ENCODE results near the gene MROH8.

The MROH8 gene

DNA sequence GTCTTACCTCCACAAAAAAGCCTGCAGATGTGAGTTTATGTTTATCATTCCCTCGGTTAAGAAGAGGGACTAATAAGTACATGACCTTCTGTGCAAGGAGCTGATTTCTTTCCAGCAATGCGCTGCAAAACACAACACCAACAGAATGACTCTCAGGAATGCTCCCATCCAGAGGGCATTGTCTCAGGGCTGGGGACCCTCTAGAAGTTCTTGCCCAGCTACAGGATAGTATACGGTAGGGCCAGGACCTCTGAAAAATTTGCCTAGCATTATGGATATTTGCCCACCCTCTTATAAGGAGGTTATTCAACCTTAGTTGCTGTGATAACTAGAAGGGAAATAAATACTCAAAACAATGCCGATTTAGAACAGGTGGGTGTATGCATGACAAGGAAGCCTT is 58.9 kb downstream of the MROH8 start:
- TF ChIP-seq, protein P1, sequence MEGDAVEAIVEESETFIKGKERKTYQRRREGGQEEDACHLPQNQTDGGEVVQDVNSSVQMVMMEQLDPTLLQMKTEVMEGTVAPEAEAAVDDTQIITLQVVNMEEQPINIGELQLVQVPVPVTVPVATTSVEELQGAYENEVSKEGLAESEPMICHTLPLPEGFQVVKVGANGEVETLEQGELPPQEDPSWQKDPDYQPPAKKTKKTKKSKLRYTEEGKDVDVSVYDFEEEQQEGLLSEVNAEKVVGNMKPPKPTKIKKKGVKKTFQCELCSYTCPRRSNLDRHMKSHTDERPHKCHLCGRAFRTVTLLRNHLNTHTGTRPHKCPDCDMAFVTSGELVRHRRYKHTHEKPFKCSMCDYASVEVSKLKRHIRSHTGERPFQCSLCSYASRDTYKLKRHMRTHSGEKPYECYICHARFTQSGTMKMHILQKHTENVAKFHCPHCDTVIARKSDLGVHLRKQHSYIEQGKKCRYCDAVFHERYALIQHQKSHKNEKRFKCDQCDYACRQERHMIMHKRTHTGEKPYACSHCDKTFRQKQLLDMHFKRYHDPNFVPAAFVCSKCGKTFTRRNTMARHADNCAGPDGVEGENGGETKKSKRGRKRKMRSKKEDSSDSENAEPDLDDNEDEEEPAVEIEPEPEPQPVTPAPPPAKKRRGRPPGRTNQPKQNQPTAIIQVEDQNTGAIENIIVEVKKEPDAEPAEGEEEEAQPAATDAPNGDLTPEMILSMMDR (IDR thresholded peaks at IDR 0.05; ENCODE audit: low read length), result no peak
- TF ChIP-seq EZH2phosphoT487 (IDR thresholded peaks at IDR 0.05; ENCODE audit: low read length) (no peak), EZH2 (optimal IDR thresholded peaks at IDR 0.05; ENCODE audit: low read depth, low read length) (no peak)
- DNase-seq, result no peak
- H3K9me2 ChIP-seq (replicated peaks; ENCODE audit: insufficient read depth, low read length), result no peaks in the 10 kb centered on the region
- no peaks in the 10 kb centered on the region for H3K27me3 ChIP-seq (replicated peaks; ENCODE audit: insufficient read depth, low read length)
- no peaks in the 10 kb centered on the region for H3F3A ChIP-seq (ENCODE audit: insufficient read depth, low read length)
- H3K4me2 ChIP-seq (ENCODE audit: low read depth, low read length), result no peak overlapping the region
- no peak overlapping the region for H3K4me3 ChIP-seq (ENCODE audit: low read length)
- no peaks in the 10 kb centered on the region for H4K20me1 ChIP-seq (ENCODE audit: insufficient read depth, low read length)
- no peak overlapping the region for H3K27ac ChIP-seq (ENCODE audit: low read length)
- no peaks in the 10 kb centered on the region for H3K79me2 ChIP-seq (ENCODE audit: low read length)
- no peaks in the 10 kb centered on the region for H3K4me1 ChIP-seq (ENCODE audit: low read length)
- no peak overlapping the region for H2AFZ ChIP-seq (ENCODE audit: low read length)
- H3K9ac ChIP-seq (ENCODE audit: low read length), result no peak overlapping the region
- no peaks in the 10 kb centered on the region for H3K36me3 ChIP-seq (replicated peaks; ENCODE audit: insufficient read depth, low read length)
- no peaks in the 10 kb centered on the region for H3K9me3 ChIP-seq (replicated peaks; ENCODE audit: insufficient read depth, low read length)

DNA sequence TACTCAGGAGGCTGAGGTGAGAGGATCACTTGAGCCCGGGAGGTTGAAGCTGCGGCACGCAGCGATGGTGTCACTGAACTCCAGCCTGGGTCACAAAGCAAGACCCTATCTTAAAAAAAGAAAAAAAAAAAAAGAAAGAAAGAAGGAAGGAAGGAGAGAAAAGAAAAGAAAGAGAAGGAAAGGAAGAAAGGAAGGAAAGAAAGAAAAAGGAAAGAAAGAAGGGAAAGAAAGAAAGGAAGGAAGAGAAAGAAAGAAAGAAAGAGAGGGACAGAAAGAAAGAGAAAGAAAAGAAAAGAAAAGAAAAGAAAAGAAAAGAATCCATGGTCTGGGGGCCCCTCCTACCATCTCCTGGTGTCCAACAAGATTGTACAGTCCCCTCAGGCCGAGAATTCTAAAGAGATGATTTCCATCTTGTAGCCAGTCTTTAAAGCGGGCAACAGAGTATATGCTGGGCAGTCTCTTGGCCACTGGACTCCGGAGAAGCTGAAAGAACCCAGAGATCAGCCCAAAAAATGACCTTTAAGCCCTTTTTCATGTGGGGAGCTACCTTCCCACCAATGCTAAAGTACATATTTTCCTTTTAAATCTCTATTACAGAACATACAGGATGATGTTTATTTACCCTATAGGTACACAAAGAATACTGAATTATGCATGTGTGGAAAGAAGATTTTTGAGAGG is 59.9 kb downstream of the MROH8 start:
- no peaks in the 10 kb centered on the region for H3K79me2 ChIP-seq (ENCODE audit: low read length)
- no peaks in the 10 kb centered on the region for H3K27me3 ChIP-seq (replicated peaks; ENCODE audit: insufficient read depth, low read length)
- H2AFZ ChIP-seq (ENCODE audit: low read length), result no peak overlapping the region
- H3K9ac ChIP-seq (ENCODE audit: low read length), result no peak overlapping the region
- H3K9me2 ChIP-seq (replicated peaks; ENCODE audit: insufficient read depth, low read length), result no peaks in the 10 kb centered on the region
- no peak overlapping the region for H3K4me2 ChIP-seq (ENCODE audit: low read depth, low read length)
- no peaks in the 10 kb centered on the region for H3K4me1 ChIP-seq (ENCODE audit: low read length)
- TF ChIP-seq, protein P1 (IDR thresholded peaks at IDR 0.05; ENCODE audit: low read length), result no peak
- TF ChIP-seq EZH2 (optimal IDR thresholded peaks at IDR 0.05; ENCODE audit: low read depth, low read length), result no peak
- TF ChIP-seq EZH2phosphoT487 (IDR thresholded peaks at IDR 0.05; ENCODE audit: low read length), result no peak
- no peaks in the 10 kb centered on the region for H3F3A ChIP-seq (ENCODE audit: insufficient read depth, low read length)
- no peaks in the 10 kb centered on the region for H3K36me3 ChIP-seq (replicated peaks; ENCODE audit: insufficient read depth, low read length)
- H3K27ac ChIP-seq (ENCODE audit: low read length), result no peak overlapping the region
- no peak overlapping the region for H3K4me3 ChIP-seq (ENCODE audit: low read length)
- H4K20me1 ChIP-seq (ENCODE audit: insufficient read depth, low read length), result no peaks in the 10 kb centered on the region
- H3K9me3 ChIP-seq (replicated peaks; ENCODE audit: insufficient read depth, low read length), result no peaks in the 10 kb centered on the region
- DNase-seq, result no peak

DNA sequence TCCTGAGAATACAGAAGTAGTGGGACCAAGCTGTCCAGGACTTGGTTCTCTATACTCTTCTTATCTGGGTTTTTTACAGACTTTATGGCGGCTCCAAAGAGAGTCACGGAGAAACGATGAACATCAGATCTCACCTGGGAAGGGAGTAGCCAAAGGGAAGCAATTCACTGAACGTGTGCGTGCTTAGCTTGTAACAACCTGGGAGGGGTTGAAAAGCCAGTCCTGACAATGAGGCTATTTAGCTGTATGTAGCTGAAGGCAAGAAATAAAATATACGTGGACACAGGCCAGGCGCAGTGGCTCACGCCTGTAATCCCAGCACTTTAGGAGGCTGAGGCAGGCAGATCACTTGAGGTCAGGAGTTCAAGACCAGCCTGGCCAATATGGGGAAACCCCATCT is 65.3 kb downstream of the MROH8 start:
- Histone ChIP-seq H3K4me3 (ENCODE audit: low read length) (no peak overlapping the region), H3K27me3 (replicated peaks; ENCODE audit: insufficient read depth, low read length) (no peaks in the 10 kb centered on the region), H3K27ac (ENCODE audit: low read length) (no peak overlapping the region), H3K9me3 (replicated peaks; ENCODE audit: insufficient read depth, low read length) (no peaks in the 10 kb centered on the region), H3K9ac (ENCODE audit: low read length) (no peak overlapping the region), H4K20me1 (ENCODE audit: insufficient read depth, low read length) (no peaks in the 10 kb centered on the region), H3K4me1 (ENCODE audit: low read length) (no peaks in the 10 kb centered on the region), H3F3A (ENCODE audit: insufficient read depth, low read length) (no peaks in the 10 kb centered on the region), H3K79me2 (ENCODE audit: low read length) (no peaks in the 10 kb centered on the region), H2AFZ (ENCODE audit: low read length) (no peak overlapping the region), H3K4me2 (ENCODE audit: low read depth, low read length) (no peak overlapping the region), H3K9me2 (replicated peaks; ENCODE audit: insufficient read depth, low read length) (no peaks in the 10 kb centered on the region), H3K36me3 (replicated peaks; ENCODE audit: insufficient read depth, low read length) (no peaks in the 10 kb centered on the region)
- DNase-seq, result no peak
- TF ChIP-seq, protein P1 (IDR thresholded peaks at IDR 0.05; ENCODE audit: low read length), result no peak
